Tibial nerve (tissue), 3 donors: ENCODE measurements around the gene COL11A2.
A peak's percentile ranks its signal among the peaks of the same experiment; 100 is the strongest.

Experiments used
- POLR2A ChIP-seq, 2 donors: fragments of 450-650 bp; IDR thresholded peaks; one replicate each; pipeline ENCODE4 v1.6.1; 2017; ENCODE audit warnings: antibody characterized with exemption in 2 of 2, mild to moderate bottlenecking in 2 of 2, moderate library complexity in 2 of 2
- TF ChIP-seq, protein P1 (sequence below), 5 experiments: fragments of 200-600 bp in 3 of 5; fragments of 450-650 bp in 2 of 5; sonication (generic) in 3 of 5; IDR thresholded peaks; one replicate each; pipeline ENCODE4 v1.5.1; 2016 to 2019; ENCODE audit warnings: antibody characterized with exemption in 5 of 5, mild to moderate bottlenecking in 3 of 5, moderate library complexity in 2 of 5

DNA sequence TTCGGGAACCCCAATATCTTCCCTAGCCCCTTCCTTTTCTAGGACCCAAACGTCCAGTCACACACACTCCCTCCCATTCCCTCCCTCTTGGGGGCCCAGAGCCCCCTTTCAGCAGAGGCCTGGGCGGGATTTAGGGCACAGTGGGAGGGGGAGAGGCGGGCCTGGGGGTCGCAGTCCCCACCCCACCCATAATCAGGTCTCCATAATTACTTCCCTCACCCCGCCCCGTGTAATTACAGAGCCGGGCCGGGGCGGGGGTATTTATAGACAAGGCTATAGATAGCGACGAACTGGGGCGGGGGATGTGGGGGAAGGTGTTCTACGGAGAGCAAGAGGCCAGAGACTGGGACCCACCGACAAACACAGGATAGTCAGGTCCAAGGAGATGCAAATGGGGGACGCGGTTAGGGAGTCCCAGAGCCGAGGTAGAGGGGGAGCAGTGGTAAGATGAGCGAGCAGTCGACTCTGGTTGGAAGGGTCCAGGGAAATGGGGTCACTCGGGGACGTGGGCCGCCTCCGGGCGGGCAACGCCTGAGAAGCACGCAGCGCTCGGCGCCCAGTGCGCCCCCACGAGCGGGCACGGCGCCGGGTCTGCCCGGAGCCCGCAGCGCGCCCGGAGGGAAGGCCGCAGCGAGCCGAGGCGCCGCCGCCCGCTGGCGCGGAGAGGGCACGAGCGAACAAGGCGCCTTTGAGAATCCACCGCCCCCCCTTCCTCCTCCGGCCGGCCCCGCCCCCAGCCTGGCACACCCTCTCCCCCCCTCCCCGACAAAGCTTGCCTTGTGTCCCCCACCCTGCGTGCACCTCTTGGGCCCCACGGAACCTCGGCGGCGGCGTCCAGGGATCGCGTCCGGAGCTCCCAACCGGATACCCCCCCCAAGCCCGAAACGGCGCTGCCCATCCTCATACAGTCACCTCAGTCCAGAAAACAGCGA lies 670 bp upstream of the COL11A2 start:
- TF ChIP-seq, protein P1, sequence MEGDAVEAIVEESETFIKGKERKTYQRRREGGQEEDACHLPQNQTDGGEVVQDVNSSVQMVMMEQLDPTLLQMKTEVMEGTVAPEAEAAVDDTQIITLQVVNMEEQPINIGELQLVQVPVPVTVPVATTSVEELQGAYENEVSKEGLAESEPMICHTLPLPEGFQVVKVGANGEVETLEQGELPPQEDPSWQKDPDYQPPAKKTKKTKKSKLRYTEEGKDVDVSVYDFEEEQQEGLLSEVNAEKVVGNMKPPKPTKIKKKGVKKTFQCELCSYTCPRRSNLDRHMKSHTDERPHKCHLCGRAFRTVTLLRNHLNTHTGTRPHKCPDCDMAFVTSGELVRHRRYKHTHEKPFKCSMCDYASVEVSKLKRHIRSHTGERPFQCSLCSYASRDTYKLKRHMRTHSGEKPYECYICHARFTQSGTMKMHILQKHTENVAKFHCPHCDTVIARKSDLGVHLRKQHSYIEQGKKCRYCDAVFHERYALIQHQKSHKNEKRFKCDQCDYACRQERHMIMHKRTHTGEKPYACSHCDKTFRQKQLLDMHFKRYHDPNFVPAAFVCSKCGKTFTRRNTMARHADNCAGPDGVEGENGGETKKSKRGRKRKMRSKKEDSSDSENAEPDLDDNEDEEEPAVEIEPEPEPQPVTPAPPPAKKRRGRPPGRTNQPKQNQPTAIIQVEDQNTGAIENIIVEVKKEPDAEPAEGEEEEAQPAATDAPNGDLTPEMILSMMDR (IDR thresholded peaks at IDR 0.05), result peak in 2 of 5 experiments; percentile 11 to 22
- no peak for TF ChIP-seq POLR2A (IDR thresholded peaks at IDR 0.05)
